BLaER1 treated with 17β-estradiol and CSF1 and Interleukin-3, amounts not matched to agents 10 nM and 100 nM (cell line): ENCODE results near the gene PHF1.

Experiments used
- H3K27ac ChIP-seq, 11 experiments: shearing (Covaris generic); formaldehyde crosslinking; 2 replicates each; pipeline ENCODE4 v1.8.1; 2022
- H3K27me3 ChIP-seq, 11 experiments: shearing (Covaris generic); formaldehyde crosslinking; 2 replicates each; pipeline ENCODE4 v1.8.1; 2022
- H3K36me3 ChIP-seq, 11 experiments: shearing (Covaris generic); formaldehyde crosslinking; 2 replicates each; pipeline ENCODE4 v1.8.1; 2022
- H3K4me1 ChIP-seq, 10 experiments: shearing (Covaris generic); formaldehyde crosslinking; 2 replicates each; pipeline ENCODE4 v1.8.1; 2022
- H3K4me2 ChIP-seq, 11 experiments: shearing (Covaris generic); formaldehyde crosslinking; 2 replicates each; pipeline ENCODE4 v1.8.1; 2022
- H3K4me3 ChIP-seq, 10 experiments: shearing (Covaris generic); formaldehyde crosslinking; 2 replicates each; pipeline ENCODE4 v1.8.1; 2022
- H3K9ac ChIP-seq, 11 experiments: shearing (Covaris generic); formaldehyde crosslinking; 2 replicates each; pipeline ENCODE4 v1.8.1; 2022
- H3K9me3 ChIP-seq, 11 experiments: shearing (Covaris generic); formaldehyde crosslinking; replicated peaks in 1 of 11; 2 replicates each; pipeline ENCODE4 v1.8.1; 2022
- H4K20me1 ChIP-seq, 11 experiments: shearing (Covaris generic); formaldehyde crosslinking; 2 replicates each; pipeline ENCODE4 v1.8.1; 2022
- Cebpa-rat ChIP-seq, 11 experiments: shearing (Covaris generic); IDR thresholded peaks; 2 replicates each; pipeline ENCODE4 v1.8.1; 2022

The PHF1 gene

GRCh38 chr6:33418690-33419291 is 8.0 kb downstream of the PHF1 start:
- peak overlapping the region; percentile 61 to 82 (median 77) for H3K9ac ChIP-seq
- H3K4me1 ChIP-seq = peaks cover 51 to 63% (median 58%) of the 10 kb centered on the region in 10 experiments
- peak overlapping the region; percentile 44 to 91 (median 79) for H3K4me3 ChIP-seq
- peak overlapping the region; percentile 78 to 89 (median 86) for H3K27ac ChIP-seq
- H3K27me3 ChIP-seq = peaks cover 0 to 15% (median 0%) of the 10 kb centered on the region in 11 experiments; a peak in 2 of 22 replicates
- peaks cover 6 to 35% (median 17%) of the 10 kb centered on the region in 11 experiments; a peak in 10 of 22 replicates for H4K20me1 ChIP-seq
- TF ChIP-seq Cebpa-rat (IDR thresholded peaks at IDR 0.05) = no peak
- H3K9me3 ChIP-seq = no peaks in the 10 kb centered on the region
- peak overlapping the region; percentile 76 to 98 (median 88) for H3K4me2 ChIP-seq
- peaks cover 25 to 32% (median 26%) of the 10 kb centered on the region in 11 experiments; a peak in 21 of 22 replicates for H3K36me3 ChIP-seq

GRCh38 chr6:33419580-33420490 is 9.0 kb downstream of the PHF1 start, which contains the start of gene SYNGAP1:
TSS of gene SYNGAP1 (plus strand) at chr6:33420065. CDS start at chr6:33420265, 200 bp downstream.
- Histone ChIP-seq H3K36me3 (peaks cover 14 to 21% (median 18%) of the 10 kb centered on the region in 11 experiments; a peak in 20 of 22 replicates), H3K27me3 (peaks cover 0 to 15% (median 0%) of the 10 kb centered on the region in 11 experiments; a peak in 2 of 22 replicates), H3K4me1 (peaks cover 51 to 63% (median 58%) of the 10 kb centered on the region in 10 experiments), H3K4me2 (peak within 1 kb of the TSS; percentile 76 to 98 (median 88)), H3K9me3 (no peaks in the 10 kb centered on the region), H3K9ac (peak within 1 kb of the TSS; percentile 54 to 78 (median 74); a peak in 20 of 22 replicates), H3K27ac (peak within 1 kb of the TSS; percentile 78 to 89 (median 86)), H3K4me3 (peak within 1 kb of the TSS in 9 of 10 experiments; percentile 36 to 80 (median 51); a peak in 15 of 20 replicates), H4K20me1 (peaks cover 6 to 27% (median 13%) of the 10 kb centered on the region in 11 experiments; a peak in 10 of 22 replicates)
- TF ChIP-seq Cebpa-rat (IDR thresholded peaks at IDR 0.05) = no peak

- no peak overlapping the region for H3K27ac ChIP-seq
- H3K4me1 ChIP-seq = peaks cover 46 to 58% (median 54%) of the 10 kb centered on the region in 10 experiments
- H3K27me3 ChIP-seq = peaks cover 0 to 15% (median 0%) of the 10 kb centered on the region in 11 experiments; a peak in 2 of 22 replicates
- peaks cover 1 to 18% (median 4%) of the 10 kb centered on the region in 11 experiments; a peak in 10 of 22 replicates for H4K20me1 ChIP-seq
- no peak overlapping the region; a peak in 1 of 22 replicates for H3K9ac ChIP-seq
- peaks cover 6 to 12% (median 9%) of the 10 kb centered on the region in 11 experiments; a peak in 20 of 22 replicates for H3K36me3 ChIP-seq
- TF ChIP-seq Cebpa-rat (IDR thresholded peaks at IDR 0.05) = no peak
- H3K9me3 ChIP-seq = no peaks in the 10 kb centered on the region
- H3K4me3 ChIP-seq = no peak overlapping the region; a peak in 2 of 20 replicates
- H3K4me2 ChIP-seq = peak overlapping the region in 6 of 11 experiments; percentile 13 to 51 (median 32); a peak in 9 of 22 replicates
Measured at GRCh38 chr6:33420491-33421343, 9.9 kb downstream of the PHF1 start.

- H3K4me3 ChIP-seq = no peak overlapping the region
- H3K36me3 ChIP-seq = peaks cover under 1 to 7% (median 4%) of the 10 kb centered on the region in 11 experiments; a peak in 12 of 22 replicates
- H3K4me2 ChIP-seq = peak overlapping the region in 5 of 11 experiments; percentile 2 to 26 (median 18); a peak in 2 of 22 replicates
- no peaks in the 10 kb centered on the region for H3K9me3 ChIP-seq
- no peak overlapping the region for H3K9ac ChIP-seq
- peaks cover 40 to 52% (median 49%) of the 10 kb centered on the region in 10 experiments for H3K4me1 ChIP-seq
- H3K27me3 ChIP-seq = peaks cover 0 to 15% (median 0%) of the 10 kb centered on the region in 11 experiments; a peak in 2 of 22 replicates
- H3K27ac ChIP-seq = no peak overlapping the region
- TF ChIP-seq Cebpa-rat (IDR thresholded peaks at IDR 0.05) = no peak
- H4K20me1 ChIP-seq = peaks cover 0 to 12% (median 0%) of the 10 kb centered on the region in 11 experiments; a peak in 5 of 22 replicates
Measured at GRCh38 chr6:33421344-33421643, 10.5 kb downstream of the PHF1 start.

GRCh38 chr6:33423777-33424176 is 13.0 kb downstream of the PHF1 start:
- no peak overlapping the region for H3K9ac ChIP-seq
- H3K4me2 ChIP-seq = peak overlapping the region; percentile 87 to 100 (median 98)
- H3K27me3 ChIP-seq = peaks cover 0 to 15% (median 0%) of the 10 kb centered on the region in 11 experiments; a peak in 2 of 22 replicates
- H3K4me1 ChIP-seq = peaks cover 39 to 50% (median 46%) of the 10 kb centered on the region in 10 experiments
- no peak for TF ChIP-seq Cebpa-rat (IDR thresholded peaks at IDR 0.05)
- no peaks in the 10 kb centered on the region for H3K9me3 ChIP-seq
- H4K20me1 ChIP-seq = peaks cover 0 to 2% (median 0%) of the 10 kb centered on the region in 11 experiments; a peak in 2 of 22 replicates
- H3K27ac ChIP-seq = no peak overlapping the region
- no peak overlapping the region for H3K4me3 ChIP-seq
- H3K36me3 ChIP-seq = no peaks in the 10 kb centered on the region

- Histone ChIP-seq H3K27ac (peak overlapping the region; percentile 66 to 85 (median 76)), H4K20me1 (peaks cover 0 to 14% (median 0%) of the 10 kb centered on the region in 11 experiments; a peak in 4 of 22 replicates), H3K4me3 (peak overlapping the region; percentile 58 to 78 (median 68)), H3K36me3 (no peaks in the 10 kb centered on the region), H3K4me1 (peaks cover 41 to 52% (median 48%) of the 10 kb centered on the region in 10 experiments), H3K9me3 (no peaks in the 10 kb centered on the region), H3K27me3 (peaks cover 0 to 15% (median 0%) of the 10 kb centered on the region in 11 experiments; a peak in 2 of 22 replicates), H3K4me2 (peak overlapping the region; percentile 87 to 100 (median 98)), H3K9ac (peak overlapping the region; percentile 73 to 86 (median 82))
- no peak for TF ChIP-seq Cebpa-rat (IDR thresholded peaks at IDR 0.05)
Measured at GRCh38 chr6:33424855-33425667, 14.2 kb downstream of the PHF1 start.
